Measurements from ENCODE around the gene NDUFS8.

The NDUFS8 gene

GRCh38 chr11:67996051-67996450, 34.4 kb upstream of the NDUFS8 start:
- DNase-seq (ENCODE audit: insufficient read length, low spot score) (no peak), FAIRE-seq (no peak)
- TF ChIP-seq PAX5 (IDR thresholded peaks at IDR 0.05; ENCODE audit: insufficient read depth, low read length, severe bottlenecking) (no peak), POLR2AphosphoS5 (IDR thresholded peaks at IDR 0.05; ENCODE audit: low read depth, low read length) (no peak), POU2F2 (IDR thresholded peaks at IDR 0.05; ENCODE audit: low read depth, low read length) (no peak), SPI1 (IDR thresholded peaks at IDR 0.05; ENCODE audit: low read depth, low read length) (no peak), POLR2A (IDR thresholded peaks at IDR 0.05; ENCODE audit: low read depth, low read length) (no peak), TAF1 (IDR thresholded peaks at IDR 0.05; ENCODE audit: low read depth, low read length) (no peak)

DNA sequence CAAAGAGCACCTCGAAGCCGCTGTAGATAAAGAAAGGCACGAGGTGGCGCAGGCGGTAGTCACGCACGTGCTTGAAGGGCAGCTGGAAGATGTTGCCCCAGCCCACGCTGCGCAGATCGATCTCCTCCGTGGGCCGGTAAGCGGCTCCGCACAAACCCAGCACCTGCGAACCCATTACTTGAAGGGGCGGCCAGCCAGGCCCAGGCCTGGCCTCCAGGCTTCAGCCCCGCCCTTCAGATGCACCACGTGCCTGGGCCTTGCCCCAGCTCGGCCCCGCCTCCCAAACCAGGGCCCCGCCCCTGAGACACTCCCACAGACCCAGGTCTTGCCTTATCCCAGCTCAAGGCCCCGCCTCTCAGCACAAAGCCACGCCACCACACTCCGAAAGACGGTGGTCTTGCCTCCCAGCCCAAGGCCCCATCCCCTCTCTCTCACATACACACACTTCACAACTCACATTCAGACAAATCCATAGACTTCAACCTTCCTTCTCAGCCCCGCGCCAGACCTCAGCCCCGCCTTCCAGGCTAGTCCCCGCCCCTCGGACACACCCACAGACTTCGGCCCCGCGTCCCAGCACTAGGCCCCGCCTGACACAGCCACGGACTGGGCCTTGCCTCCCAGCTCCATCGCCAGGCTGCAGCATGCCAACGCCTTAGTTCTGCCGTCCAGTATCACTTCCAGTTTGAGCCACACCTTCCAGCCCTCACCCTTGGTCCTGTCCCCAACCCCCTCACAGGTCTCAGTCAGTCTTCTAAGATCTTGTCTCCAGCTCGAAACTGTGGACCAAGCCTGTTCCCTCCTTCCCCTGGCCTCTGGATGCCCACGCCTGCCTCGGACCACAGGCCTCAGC, 33.6 kb upstream of the NDUFS8 start:
- TF ChIP-seq POU2F2 (IDR thresholded peaks at IDR 0.05; ENCODE audit: low read depth, low read length) = peak; percentile 18; the same call in 1 of the 2 replicates
- TF ChIP-seq PAX5 (IDR thresholded peaks at IDR 0.05; ENCODE audit: insufficient read depth, low read length, severe bottlenecking) = no peak
- TF ChIP-seq TAF1 (IDR thresholded peaks at IDR 0.05; ENCODE audit: low read depth, low read length) = no peak
- TF ChIP-seq POLR2A (IDR thresholded peaks at IDR 0.05; ENCODE audit: low read depth, low read length) = no peak
- no peak for TF ChIP-seq SPI1 (IDR thresholded peaks at IDR 0.05; ENCODE audit: low read depth, low read length)
- DNase-seq (ENCODE audit: insufficient read length, low spot score) (no peak), FAIRE-seq (no peak)

DNA sequence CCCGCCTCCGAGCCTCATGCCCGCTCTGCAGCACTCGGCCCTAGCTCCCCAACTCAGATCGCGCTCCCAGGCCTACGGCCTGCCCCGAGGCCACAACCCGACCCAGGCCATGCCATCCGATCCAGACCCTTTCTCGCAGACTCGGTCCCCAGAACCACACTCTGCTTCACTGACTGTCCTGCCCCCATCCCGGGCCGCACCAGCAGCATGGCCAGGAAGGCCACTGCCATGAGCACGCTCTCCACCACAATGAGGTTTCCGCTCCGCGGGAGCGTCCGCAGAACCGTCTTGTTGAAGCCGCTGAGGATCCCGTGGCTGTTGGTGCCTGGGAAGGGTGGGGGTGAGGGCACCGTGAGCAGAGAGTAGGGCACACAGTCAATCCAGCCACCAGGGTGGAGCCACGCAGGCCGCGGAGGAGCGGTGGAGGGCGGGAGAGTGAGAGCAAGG, 33.0 kb upstream of the NDUFS8 start:
- TF ChIP-seq POLR2AphosphoS5 (IDR thresholded peaks at IDR 0.05; ENCODE audit: low read depth, low read length) = no peak
- TF ChIP-seq POLR2A (IDR thresholded peaks at IDR 0.05; ENCODE audit: low read depth, low read length) = no peak
- no peak for TF ChIP-seq TAF1 (IDR thresholded peaks at IDR 0.05; ENCODE audit: low read depth, low read length)
- TF ChIP-seq PAX5 (IDR thresholded peaks at IDR 0.05; ENCODE audit: insufficient read depth, low read length, severe bottlenecking) = no peak
- TF ChIP-seq SPI1 (IDR thresholded peaks at IDR 0.05; ENCODE audit: low read depth, low read length) = no peak
- TF ChIP-seq POU2F2 (IDR thresholded peaks at IDR 0.05; ENCODE audit: low read depth, low read length) = no peak
- DNase-seq (ENCODE audit: insufficient read length, low spot score) (no peak), FAIRE-seq (no peak)

- TF ChIP-seq POLR2AphosphoS5 (IDR thresholded peaks at IDR 0.05; ENCODE audit: low read depth, low read length) (no peak), POU2F2 (IDR thresholded peaks at IDR 0.05; ENCODE audit: low read depth, low read length) (no peak), POLR2A (IDR thresholded peaks at IDR 0.05; ENCODE audit: low read depth, low read length) (no peak), TAF1 (IDR thresholded peaks at IDR 0.05; ENCODE audit: low read depth, low read length) (no peak)
- peak; percentile 48 for FAIRE-seq
- DNase-seq (ENCODE audit: insufficient read length, low spot score) = no peak
Measured at GRCh38 chr11:67998150-67999045, 32.1 kb upstream of the NDUFS8 start.

GRCh38 chr11:67999201-67999629, 31.3 kb upstream of the NDUFS8 start:
- no peak for TF ChIP-seq PAX5 (IDR thresholded peaks at IDR 0.05; ENCODE audit: insufficient read depth, low read length, severe bottlenecking)
- no peak for TF ChIP-seq TAF1 (IDR thresholded peaks at IDR 0.05; ENCODE audit: low read depth, low read length)
- no peak for TF ChIP-seq POLR2A (IDR thresholded peaks at IDR 0.05; ENCODE audit: low read depth, low read length)
- no peak for TF ChIP-seq POU2F2 (IDR thresholded peaks at IDR 0.05; ENCODE audit: low read depth, low read length)
- TF ChIP-seq SPI1 (IDR thresholded peaks at IDR 0.05; ENCODE audit: low read depth, low read length) = no peak
- TF ChIP-seq POLR2AphosphoS5 (IDR thresholded peaks at IDR 0.05; ENCODE audit: low read depth, low read length) = no peak
- no peak for FAIRE-seq
- DNase-seq (ENCODE audit: insufficient read length, low spot score) = no peak

- FAIRE-seq (no peak), DNase-seq (ENCODE audit: insufficient read length, low spot score) (no peak)
- TF ChIP-seq POU2F2 (IDR thresholded peaks at IDR 0.05; ENCODE audit: low read depth, low read length) (no peak), POLR2AphosphoS5 (IDR thresholded peaks at IDR 0.05; ENCODE audit: low read depth, low read length) (peak; percentile 47)
Measured at GRCh38 chr11:67999704-68000103, 30.8 kb upstream of the NDUFS8 start.

DNA sequence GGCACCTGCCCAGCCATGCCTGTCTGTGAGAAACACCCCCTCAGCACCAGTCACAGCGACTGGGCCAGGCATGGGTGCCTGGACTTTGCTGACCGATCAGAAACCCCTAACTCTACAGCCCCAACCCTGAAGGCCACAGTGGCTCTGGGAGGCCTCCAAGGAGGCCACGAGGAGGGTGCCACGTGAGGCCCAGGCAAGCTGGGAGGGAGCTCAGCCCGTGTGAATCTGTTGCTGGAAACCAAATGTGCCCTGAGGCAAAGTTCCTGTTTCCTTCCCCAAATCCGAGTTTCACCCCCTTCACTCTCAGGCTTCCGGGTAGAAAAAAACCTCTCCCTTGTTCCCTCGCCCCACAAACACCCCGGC, 27.9 kb upstream of the NDUFS8 start:
- DNase-seq (ENCODE audit: insufficient read length, low spot score) = no peak
- no peak for FAIRE-seq
- no peak for TF ChIP-seq TAF1 (IDR thresholded peaks at IDR 0.05; ENCODE audit: low read depth, low read length)
- no peak for TF ChIP-seq POU2F2 (IDR thresholded peaks at IDR 0.05; ENCODE audit: low read depth, low read length)
- no peak for TF ChIP-seq PAX5 (IDR thresholded peaks at IDR 0.05; ENCODE audit: insufficient read depth, low read length, severe bottlenecking)
- no peak for TF ChIP-seq POLR2AphosphoS5 (IDR thresholded peaks at IDR 0.05; ENCODE audit: low read depth, low read length)
- TF ChIP-seq POLR2A (IDR thresholded peaks at IDR 0.05; ENCODE audit: low read depth, low read length) = no peak
- TF ChIP-seq SPI1 (IDR thresholded peaks at IDR 0.05; ENCODE audit: low read depth, low read length) = no peak

- TF ChIP-seq POLR2A (IDR thresholded peaks at IDR 0.05; ENCODE audit: low read depth, low read length) (no peak), SPI1 (IDR thresholded peaks at IDR 0.05; ENCODE audit: low read depth, low read length) (peak; percentile 85)
- FAIRE-seq = peak; percentile 97
- no peak for DNase-seq (ENCODE audit: insufficient read length, low spot score)
Measured at GRCh38 chr11:68002938-68003845, 27.3 kb upstream of the NDUFS8 start.
